Measurements from ENCODE around the gene KLHL35.
"Not testable (repeated sequence)": the region's sequence is repeated elsewhere in the genome, so short reads cannot be mapped to it uniquely, and the experiment has no call there.

KLHL35 gene

DNA sequence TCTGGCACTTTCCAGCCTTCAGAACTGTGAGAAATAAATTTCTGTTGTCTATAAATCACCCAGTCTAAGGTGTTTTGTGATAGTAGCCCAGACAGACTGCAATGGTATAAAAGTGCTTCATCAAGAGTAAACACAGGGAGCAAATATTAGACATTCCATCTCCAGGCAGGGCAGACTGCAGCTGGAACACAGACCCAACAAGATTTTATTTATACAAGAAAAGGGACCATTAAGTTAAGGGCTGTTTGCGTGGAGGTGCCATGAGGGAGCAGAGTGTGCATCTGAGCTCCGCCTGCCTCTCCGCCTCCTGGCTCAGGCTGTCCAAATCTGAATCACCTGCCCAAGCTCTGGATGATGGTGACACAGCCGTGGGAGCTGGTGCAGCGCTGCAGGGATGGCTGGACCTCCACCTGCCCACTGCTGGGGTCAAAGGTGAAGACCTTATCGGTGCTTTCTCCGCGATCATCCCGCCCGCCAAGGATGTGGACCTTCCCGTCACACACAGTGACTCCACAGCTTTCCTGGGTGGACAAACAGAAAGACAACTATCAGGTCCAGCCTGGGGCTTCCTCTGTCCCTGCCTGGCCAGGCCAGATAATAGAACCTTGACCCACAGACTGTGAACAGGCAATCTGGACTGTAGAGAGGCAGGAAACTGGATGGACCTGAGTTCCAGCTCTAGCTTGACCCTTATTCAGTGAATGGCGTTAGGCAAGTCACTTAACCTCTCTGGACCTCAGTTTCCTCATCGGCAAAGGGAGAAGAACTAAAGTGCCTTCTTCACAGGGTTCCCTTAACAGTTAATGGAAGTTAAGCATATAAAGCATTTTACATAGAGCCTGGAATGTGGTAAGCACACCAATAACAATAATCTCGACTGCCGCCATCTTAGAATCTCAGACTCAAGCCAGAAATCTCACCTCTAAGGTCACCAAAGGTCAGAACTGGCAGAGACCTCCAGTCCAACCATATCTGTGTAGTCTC, 10.5 kb downstream of the KLHL35 start:
- DNase-seq, result no peak

DNA sequence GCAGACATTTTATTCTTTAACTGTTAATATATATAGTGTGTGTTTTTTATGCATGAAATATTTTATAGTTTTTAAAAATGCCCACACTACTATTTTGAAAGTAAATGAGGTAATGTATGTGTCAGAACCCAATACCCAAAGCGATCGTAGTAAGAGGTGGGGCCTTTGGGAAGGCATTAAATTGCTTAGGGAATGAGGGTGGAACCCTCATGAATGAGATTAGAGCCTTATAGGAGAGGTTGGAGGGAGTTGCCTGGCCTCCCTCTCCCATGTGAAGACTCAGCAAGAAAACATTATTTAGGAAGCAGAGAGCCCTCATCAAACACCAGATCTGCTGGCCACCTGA, 11.1 kb downstream of the KLHL35 start:
- no peak for DNase-seq

DNA sequence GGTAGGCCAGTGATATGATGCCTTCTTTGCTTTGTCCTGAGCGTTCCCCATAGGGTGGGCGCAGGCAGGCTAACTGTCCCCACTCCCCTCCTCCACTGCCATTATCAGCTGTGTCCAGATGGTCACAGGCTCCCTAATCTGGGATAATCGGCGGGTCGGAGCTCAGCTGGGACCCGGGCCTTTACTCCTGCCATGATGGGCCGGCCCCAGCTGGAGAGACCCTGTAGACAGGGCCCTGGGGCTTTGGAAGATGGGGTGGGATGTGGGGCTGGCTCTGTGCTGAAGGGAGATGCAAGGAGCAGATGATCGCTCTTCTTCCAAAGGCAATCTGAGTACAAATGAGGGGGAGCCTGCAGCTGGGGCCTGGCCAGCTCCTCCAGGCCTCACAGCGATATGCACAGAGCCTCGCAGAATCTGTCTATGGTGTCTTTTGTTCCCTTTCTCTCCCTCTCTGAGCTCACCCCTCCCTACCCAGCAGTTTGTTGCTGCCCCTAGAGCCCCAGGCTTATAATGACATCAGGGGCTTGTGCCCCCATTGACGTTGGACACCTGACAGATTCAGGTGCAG, 11.9 kb downstream of the KLHL35 start:
- DNase-seq, result no peak

DNA sequence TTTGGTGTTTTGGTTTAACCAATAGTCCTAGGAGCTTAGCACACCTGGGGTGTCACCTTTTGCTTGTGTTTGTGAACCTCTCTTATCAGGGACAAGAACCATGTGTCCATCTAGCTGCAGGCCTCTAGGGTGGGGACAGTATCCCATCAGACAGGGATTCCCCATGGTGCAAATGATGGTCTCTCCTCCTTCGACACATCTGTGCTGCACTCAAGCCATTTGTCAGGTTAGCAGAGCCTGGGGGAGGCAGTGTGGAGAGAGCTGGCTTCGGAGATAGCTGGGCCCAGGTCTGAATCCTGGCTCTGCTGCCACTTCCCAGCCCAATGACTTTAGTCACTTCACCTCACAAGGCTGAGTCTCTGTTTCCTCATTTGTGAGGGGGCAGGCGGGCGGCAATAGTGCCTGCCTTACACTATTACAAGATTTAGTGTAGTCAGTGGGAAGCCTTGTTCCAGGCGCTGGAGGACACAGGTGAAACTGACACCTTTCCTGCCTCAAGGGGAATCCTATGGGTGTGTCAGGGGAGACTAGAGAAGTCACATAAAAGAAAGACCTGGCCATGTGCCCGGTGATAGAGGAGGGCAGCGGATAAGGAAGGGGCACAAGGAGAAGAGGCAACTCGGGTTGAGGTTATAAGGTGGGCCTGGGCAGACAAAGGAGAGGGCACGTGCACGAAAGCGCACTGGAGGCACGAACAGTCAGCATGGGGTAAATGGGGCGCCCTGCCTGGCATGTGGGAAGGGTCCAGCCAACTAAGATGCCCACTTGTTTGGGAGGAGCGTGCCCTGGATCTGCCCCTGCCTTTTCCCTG, 12.6 kb downstream of the KLHL35 start:
- no peak for DNase-seq

DNA sequence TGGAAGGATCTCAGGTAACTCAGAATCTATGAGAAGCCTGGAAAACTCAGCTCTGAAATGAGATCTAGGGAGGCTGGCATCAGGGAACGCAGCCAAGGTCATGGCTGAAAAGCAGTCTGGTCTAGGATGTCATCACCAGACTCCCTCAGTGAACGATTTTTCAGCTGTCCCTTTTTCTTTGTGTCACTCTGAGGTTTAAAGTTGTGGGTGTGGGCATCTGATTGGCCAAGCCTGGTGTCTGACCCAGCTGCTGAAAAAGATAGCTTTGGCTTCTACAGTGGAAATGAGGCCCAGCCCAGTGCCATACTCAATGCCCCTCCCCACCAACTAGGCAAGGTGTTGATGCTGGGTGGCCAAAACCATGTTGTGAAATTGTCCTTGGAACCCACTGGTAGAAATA, 19.1 kb downstream of the KLHL35 start:
- no peak for DNase-seq

DNA sequence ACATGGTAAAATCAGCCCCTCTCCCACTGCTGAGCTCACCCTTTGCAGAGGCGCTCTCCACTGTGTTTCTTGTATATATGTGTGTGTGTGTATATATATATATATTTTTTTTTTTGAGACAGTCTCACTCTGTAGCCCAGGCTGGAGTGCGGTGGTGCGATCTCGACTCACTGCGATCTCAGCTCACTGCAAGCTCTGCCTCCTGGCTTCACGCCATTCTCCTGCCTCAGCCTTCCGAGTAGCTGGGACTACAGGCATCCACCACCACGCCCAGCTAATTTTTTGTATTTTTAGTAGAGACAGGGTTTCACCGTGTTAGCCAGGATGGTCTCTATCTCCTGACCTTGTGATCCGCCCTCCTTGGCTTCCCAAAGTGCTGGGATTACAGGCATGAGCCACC, 19.9 kb downstream of the KLHL35 start:
- DNase-seq, result not testable (repeated sequence)

DNA sequence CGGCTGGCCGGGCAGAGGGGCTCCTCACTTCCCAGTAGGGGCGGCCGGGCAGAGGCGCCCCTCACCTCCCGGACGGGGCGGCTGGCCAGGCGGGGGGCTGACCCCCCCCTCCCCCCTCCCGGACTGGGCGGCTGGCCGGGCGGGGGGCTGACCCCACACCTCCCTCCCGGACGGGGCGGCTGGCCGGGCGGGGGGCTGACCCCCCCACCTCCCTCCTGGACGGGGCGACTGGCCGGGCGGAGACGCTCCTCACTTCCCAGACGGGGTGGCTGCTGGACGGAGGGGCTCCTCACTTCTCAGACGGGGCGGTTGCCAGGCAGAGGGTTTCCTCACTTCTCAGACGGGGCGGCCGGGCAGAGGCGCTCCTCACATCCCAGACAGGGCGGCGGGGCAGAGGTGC, 23.0 kb downstream of the KLHL35 start:
- DNase-seq, result not testable (repeated sequence)

DNA sequence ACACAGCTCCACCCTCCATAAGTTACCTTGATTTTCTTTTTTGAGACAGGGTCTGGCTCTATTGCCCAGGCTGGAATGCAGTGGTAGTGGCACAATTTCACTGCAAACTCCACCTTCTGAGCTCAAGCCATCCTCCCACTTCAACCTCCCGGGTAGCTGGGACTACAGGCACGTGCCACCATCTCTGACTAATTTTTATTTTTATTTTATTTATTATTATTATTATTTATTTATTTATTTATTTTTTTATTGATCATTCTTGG, 24.1 kb downstream of the KLHL35 start:
- DNase-seq, result no peak

DNA sequence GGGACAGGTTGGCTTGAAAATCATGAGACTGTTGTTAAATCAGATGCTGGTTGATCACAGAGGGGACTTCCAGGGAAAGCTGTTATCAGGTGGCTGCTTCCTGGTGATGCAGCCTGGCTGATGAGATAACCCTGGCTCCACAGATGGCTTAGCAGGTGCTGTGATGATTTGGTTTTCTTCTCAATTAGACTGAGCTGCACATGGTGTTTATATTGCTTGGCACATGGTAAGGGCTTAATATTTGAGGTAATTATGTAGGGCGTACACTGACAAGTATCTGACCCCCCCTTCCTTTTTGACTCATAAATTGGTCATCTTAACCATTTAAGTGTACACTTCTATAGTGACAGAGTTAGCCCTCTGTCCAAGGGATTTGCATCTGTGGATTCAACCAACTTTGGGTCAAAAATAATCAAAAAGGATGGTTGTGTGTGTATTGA, 26.6 kb downstream of the KLHL35 start:
- no peak for DNase-seq

DNA sequence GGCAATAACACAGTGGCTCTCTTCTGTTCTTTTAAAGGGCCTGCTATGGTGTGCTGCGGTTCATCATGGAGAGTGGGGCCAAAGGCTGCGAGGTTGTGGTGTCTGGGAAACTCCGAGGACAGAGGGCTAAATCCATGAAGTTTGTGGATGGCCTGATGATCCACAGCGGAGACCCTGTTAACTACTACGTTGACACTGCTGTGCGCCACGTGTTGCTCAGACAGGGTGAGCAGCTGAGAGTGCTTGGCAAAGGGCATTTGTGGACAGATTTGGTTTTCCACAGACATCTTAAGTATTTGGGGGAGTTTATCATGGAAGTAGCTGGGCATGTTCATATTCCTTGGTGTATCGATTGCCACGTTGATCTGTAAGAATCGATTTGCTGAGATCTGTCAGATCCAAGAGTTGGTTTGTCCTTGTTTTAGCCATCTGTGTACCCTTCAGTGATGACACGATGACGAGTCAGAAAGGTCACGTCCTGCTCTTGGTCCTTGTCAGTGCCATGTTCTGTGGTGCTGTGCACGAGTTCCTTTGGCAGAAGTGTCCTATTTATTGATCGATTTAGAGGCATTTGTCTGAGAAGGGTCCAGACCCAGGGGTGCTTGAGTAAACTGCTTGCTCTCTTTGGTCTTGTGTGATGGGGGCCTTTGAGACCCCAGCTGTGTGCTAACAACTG, 28.9 kb downstream of the KLHL35 start:
- DNase-seq, result no peak

DNA sequence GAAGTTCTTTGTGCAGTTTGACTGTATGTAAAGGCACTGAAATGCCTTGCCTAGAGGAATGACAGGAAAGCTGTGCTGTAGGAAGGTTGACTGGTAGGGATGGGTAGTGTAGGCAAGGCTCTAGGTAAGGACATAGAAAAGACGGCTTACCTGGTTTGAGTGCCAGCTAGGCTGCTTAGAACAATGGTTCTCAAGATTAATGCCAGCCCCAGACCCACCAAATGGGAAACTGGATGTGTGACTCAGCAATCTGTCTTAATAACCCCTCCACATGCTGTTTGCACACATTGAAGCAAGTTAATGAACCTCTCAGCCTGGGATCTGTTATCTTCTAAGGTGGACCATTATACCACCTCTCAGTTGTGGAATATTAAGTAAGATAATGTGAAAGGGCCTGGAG, 30.0 kb downstream of the KLHL35 start:
- DNase-seq, result no peak

DNA sequence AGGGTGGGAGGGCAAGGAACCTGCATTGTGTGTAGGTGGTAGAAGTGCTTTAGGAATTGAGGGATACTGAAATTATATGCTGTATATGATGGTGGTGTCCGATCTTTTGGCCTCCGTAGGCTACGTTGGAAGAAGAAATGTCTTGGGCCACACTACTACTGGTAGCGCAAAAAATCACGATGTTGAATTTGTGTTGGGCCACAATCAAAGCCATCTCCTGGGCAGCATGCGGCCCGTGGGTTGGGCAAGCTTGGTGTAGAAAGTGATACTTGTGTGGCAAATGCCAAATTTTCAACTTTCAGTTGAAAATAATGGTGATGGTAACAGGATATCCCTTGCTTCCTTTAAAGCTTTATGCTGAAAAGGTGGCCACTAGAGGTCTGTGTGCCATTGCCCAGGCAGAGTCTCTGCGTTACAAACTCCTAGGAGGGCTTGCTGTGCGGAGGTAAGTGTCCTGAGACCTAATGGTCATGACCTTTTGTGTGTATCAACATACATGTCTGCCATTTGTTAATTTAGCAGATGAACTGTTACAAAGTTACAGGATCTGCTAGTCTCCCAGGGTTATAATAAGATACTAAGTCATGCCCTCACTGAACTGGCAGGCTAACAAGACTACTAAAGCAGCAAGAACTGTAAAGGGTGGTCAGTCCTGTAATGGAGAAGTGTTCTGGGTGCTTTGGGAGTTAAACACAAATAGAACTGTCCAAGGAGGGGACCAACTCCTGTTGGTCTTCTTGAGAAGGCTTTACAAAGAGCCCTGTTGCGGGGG, 30.8 kb downstream of the KLHL35 start:
- DNase-seq, result no peak

DNA sequence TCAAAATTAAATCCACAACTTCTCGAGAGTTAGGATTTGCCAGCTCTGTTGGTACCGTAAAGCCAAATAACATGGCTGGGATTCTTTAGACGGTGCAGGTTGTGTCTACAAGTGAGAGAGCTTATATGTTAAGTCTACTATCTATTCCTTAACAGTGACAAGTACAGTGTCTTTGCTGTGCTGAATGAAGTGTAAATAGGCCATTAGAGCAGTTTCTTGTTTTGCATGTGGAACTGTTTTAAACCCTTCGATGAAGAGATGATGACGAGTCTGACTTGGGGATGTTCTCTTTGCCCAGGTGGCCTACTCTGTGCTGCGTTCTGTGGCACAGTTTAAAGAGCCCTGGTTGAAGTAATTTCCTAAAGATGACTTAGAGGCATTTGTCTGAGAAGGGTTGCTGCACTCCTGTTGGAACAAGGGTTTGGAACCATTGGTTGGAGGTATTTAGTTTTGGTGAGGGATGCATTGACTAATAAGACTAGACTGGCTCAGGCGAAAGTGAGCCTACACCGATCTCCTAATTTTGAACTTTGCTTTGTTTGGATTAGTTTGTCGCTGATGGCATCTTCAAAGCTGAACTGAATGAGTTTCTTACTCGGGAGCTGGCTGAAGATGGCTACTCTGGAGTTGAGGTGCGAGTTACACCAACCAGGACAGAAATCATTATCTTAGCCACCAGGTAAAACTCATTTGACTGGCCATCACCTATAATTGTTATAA, 32.7 kb downstream of the KLHL35 start:
- peak; percentile 35 for DNase-seq

DNA sequence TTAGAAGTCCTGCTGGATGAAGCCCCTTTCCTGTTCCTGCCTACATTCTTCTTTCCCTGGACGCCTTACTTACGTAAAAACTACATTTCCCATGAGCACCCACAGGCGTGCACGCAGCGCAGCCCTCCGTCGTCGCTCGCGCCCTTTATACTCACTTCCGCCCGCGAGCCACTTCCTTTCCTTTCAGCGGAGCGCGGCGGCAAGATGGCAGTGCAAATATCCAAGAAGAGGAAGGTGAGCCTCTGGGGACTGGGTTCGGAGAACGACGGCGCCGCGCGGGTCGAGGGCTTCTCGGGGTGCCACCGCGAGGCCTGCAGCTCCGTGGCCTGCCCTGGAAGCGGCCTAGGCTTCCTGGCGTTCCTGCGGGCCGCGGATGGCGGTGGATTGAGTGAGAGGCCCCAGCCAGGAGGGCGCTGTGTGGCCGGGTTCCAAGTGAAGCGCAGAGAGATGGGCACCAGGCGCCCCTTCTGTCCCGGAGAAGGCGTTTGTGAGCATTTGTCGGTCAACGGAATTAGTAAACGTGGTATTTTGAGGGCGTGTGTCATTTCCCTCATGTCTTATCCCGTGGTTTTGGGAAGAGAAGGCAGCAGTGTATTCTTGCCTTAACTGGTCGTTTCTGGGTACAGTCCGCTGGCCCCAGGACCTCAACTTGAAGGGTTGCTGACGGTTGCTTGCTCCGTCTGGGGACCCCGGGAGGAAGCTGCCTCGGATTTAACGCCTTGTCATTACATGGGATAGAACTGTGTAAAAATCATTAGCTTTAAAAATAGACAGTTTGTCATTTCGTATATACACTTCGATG, 33.5 kb downstream of the KLHL35 start, which contains the start of gene RPS3:
Gene RPS3, plus strand, starts transcription at position 175 of the 802 bp plus-strand sequence. Its CDS starts 30 bp downstream, at position 205.
- DNase-seq, result peak; percentile 97

DNA sequence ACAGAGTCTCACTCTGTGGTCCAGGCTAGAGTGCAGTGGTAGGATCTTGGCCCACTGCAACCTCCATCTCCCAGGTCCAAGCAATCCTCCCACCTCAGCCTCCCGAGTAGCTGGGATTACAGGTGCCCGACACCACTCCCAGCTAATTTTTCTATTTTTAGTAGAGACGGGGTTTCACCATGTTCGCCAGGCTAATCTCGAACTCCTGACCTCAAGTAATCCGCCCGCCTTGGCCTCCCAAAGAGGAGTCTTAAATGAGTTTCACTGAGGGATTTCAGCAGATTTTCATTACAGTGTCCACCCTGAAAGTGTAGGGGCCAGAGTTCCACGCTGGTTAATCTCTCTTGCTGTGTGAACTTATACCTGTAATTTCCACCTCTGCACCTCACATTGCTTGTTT, 34.1 kb downstream of the KLHL35 start:
- DNase-seq, result no peak

DNA sequence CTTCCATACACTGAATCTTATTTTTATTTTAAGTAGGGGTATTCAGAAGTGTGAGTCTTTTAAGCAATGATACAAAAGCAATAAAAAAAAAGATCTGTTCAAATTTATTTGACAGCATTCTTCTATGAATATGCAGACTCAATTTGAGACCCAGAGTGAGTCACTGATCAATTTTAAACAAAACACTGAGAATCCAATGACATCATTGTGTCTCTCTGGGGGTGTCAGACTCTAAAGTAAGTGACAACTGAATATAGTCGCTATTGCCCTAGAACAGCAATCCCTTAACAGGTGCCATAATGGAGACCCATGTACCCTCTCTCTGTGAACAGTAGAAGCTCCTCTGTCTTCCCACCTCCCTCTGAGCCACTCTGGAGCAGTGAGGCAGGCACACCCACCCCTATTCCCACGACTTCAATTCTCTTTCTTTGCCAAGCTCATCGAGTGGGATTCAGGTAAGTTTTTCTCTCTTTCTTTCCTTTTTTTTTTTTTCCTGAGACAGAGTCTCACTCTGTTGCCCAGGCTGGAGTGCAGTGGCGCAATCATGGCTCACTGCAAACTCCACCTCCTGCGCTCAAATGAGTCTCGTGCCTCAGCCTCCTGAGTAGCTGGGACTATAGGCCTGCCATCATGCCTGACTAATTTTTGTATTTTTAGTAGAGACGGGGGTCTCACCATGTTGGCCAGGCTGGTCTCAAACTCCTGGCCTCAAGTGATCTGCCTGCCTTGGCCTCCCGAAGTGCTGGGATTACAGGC, 38.7 kb downstream of the KLHL35 start:
- DNase-seq, result no peak

DNA sequence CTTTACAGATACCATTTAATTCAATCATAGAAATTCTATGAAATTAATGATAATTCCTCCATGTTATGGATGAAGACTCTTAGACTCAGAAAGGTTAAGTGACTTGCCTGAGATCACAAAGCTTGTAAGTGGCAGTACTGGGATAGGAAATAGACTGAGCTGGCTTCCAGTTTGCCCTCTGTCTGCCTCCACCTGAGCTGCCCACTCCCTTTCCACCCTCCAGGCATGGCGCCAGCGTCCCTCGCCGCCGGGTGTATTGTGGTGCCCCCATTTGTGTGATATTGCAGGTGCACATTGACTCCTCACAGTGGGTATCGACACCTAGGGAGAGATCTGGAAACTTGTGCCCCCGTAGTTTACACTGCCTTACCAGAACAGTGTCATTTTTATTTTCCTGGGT, 43.1 kb downstream of the KLHL35 start:
- DNase-seq, result no peak

DNA sequence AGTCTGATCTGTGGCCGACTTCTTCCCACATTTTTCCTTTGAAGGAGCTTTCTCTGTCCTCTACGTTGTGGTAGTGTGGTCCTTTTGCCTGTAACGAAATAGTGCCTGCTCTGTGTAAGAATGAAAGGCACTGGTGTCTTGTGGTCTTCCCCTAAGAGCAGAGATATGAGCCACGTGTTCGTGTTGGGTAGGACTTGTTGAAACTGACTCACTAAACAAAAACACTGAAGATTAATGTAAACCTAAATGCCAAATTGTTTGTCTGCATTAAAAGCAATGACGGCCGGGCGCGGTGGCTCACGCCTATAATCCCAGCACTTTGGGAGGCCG, 43.8 kb downstream of the KLHL35 start:
- DNase-seq, result no peak

DNA sequence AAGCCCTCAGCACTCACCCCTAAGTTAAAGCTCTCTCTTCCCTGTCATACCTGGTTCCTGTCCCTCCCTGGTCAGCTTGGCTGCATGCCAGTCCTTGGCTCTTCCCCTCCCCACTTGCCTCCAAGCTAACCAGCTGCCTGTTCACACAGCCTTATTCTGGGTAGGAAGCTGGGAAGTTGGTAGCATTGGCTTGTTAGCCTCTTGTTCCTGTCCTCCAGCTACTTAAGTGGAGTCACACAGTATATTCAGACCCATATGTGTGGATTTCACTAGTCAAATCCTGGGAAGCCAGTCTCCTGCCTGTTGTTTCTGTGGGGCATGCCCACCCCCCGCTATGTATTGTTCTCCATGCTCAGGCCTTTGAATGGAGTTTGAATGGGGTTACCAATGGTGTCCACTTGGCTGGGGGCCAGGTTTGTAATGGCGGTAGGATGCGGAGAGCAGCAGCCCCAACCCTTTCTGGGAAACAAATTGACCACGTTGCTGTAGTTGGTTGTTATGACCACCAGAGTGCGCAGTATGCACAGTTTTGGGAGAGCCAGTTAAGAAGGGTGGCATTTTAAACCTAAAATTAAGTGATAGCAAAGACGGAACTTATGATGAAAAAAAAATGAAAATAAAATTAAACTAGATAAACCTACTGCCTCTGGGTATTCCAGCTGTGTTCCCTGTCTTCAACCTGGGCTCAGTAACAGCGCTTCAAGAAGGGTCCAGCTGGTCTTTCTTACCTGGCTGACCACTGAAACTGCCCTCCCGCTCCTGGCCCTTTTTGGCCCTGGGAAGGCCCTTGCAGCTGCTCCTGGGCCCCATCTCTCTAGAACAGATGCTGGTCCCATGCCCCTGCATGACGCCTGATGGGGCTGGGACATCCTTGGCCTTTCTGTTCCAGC, 44.4 kb downstream of the KLHL35 start:
- peak; percentile 86 for DNase-seq

All from RPMI8226 (cell line).